ENCODE results near the gene TNIP3.

The TNIP3 gene

GRCh38 chr4:121138039-121138825, 25.9 kb downstream of the TNIP3 start:
- DNase-seq (ENCODE audit: low read depth in 2 of 2) = no peak

GRCh38 chr4:121130326-121130660, 33.8 kb downstream of the TNIP3 start:
- DNase-seq (ENCODE audit: low read depth in 2 of 2) = no peak

GRCh38 chr4:121129606-121130325, 34.4 kb downstream of the TNIP3 start:
- no peak for DNase-seq (ENCODE audit: low read depth in 2 of 2)

- DNase-seq (ENCODE audit: low read depth in 2 of 2) = no peak
Measured at GRCh38 chr4:121127100-121127499, 37.0 kb downstream of the TNIP3 start.

GRCh38 chr4:121126449-121127006, 37.6 kb downstream of the TNIP3 start:
- no peak for DNase-seq (ENCODE audit: low read depth in 2 of 2)

GRCh38 chr4:121125498-121125885, 38.6 kb downstream of the TNIP3 start:
- DNase-seq (ENCODE audit: low read depth in 2 of 2) = no peak

- DNase-seq (ENCODE audit: low read depth in 2 of 2) = no peak
Measured at GRCh38 chr4:121122661-121123060, 41.5 kb downstream of the TNIP3 start.

GRCh38 chr4:121119715-121120114, 44.4 kb downstream of the TNIP3 start:
- no peak for DNase-seq (ENCODE audit: low read depth in 2 of 2)

GRCh38 chr4:121118344-121118743, 45.8 kb downstream of the TNIP3 start:
- no peak for DNase-seq (ENCODE audit: low read depth in 2 of 2)

GRCh38 chr4:121114756-121115155, 49.4 kb downstream of the TNIP3 start:
- DNase-seq (ENCODE audit: low read depth in 2 of 2) = no peak

- DNase-seq (ENCODE audit: low read depth in 2 of 2) = no peak
Measured at GRCh38 chr4:121112530-121112929, 51.6 kb downstream of the TNIP3 start.

GRCh38 chr4:121108557-121108956, 55.6 kb downstream of the TNIP3 start:
- DNase-seq (ENCODE audit: low read depth in 2 of 2) = no peak

GRCh38 chr4:121107507-121107906, 56.6 kb downstream of the TNIP3 start:
- no peak for DNase-seq (ENCODE audit: low read depth in 2 of 2)

- no peak for DNase-seq (ENCODE audit: low read depth in 2 of 2)
Measured at GRCh38 chr4:121100093-121100775, 63.9 kb downstream of the TNIP3 start.

GRCh38 chr4:121098266-121098665, 65.9 kb downstream of the TNIP3 start:
- DNase-seq (ENCODE audit: low read depth in 2 of 2) = no peak

GRCh38 chr4:121096629-121097028, 67.5 kb downstream of the TNIP3 start:
- DNase-seq (ENCODE audit: low read depth in 2 of 2) = no peak

GRCh38 chr4:121096191-121096590, 67.9 kb downstream of the TNIP3 start:
- DNase-seq (ENCODE audit: low read depth in 2 of 2) = no peak

GRCh38 chr4:121094297-121094966, 69.7 kb downstream of the TNIP3 start:
- DNase-seq (ENCODE audit: low read depth in 2 of 2) = no peak

GRCh38 chr4:121093261-121093660, 70.9 kb downstream of the TNIP3 start:
- no peak for DNase-seq (ENCODE audit: low read depth in 2 of 2)

- no peak for DNase-seq (ENCODE audit: low read depth in 2 of 2)
Measured at GRCh38 chr4:121091941-121092340, 72.2 kb downstream of the TNIP3 start.

GRCh38 chr4:121088867-121089266, 75.3 kb downstream of the TNIP3 start:
- no peak for DNase-seq (ENCODE audit: low read depth in 2 of 2)
